GM19324 (cell line): ENCODE data around the gene CFAP91.

Experiments
- ATAC-seq: cut with Tn5 transposase; IDR thresholded peaks from one replicate; pipeline ENCODE4 v1.9.1; 2021; ENCODE audit warnings: mild to moderate bottlenecking, moderate library complexity; ENCODE audit not compliant: unreplicated experiment, low FRiP score

Gene CFAP91

GRCh38 chr3:119733812-119734211, 31.0 kb downstream of the CFAP91 start:
- ATAC-seq = no peak

- no peak for ATAC-seq
Observed at GRCh38 chr3:119738741-119739140, 35.9 kb downstream of the CFAP91 start.

- ATAC-seq = no peak
Observed at GRCh38 chr3:119741657-119742590, 39.1 kb downstream of the CFAP91 start.

GRCh38 chr3:119743921-119744320, 41.1 kb downstream of the CFAP91 start:
- ATAC-seq = no peak

- ATAC-seq = peak; percentile 60
Observed at GRCh38 chr3:119745942-119746341, 43.1 kb downstream of the CFAP91 start.

- no peak for ATAC-seq
Observed at GRCh38 chr3:119746423-119746822, 43.6 kb downstream of the CFAP91 start.

- no peak for ATAC-seq
Observed at GRCh38 chr3:119747357-119747756, 44.5 kb downstream of the CFAP91 start.

GRCh38 chr3:119748991-119749390, 46.2 kb downstream of the CFAP91 start:
- ATAC-seq = no peak

GRCh38 chr3:119751423-119751822, 48.6 kb downstream of the CFAP91 start:
- no peak for ATAC-seq
